MCF 10A (cell line): Measurements from ENCODE around the gene ELANE. TPM values are rescaled to one million over a fixed set of nuclear protein-coding genes. Genes with fewer than 3 reads are reported as not detected.

Experiments
- BruUV-seq: library from RNA; stranded (reverse); fragments of 400-500 nt; replicated peaks from 2 replicates; lab custom pipeline; 2021; lab: Mats Ljungman, UMichigan
- CTCF ChIA-PET: fragments of 300-600 bp; sonication (Branson Sonifier 250); formaldehyde crosslinking; extraction: SDS; loops from one replicate; lab custom pipeline; 2021; ENCODE audit warnings: antibody characterized with exemption, inconsistent platforms; lab: Yijun Ruan, JAX
- POLR2A ChIA-PET: fragments of 300-600, 350-650 bp; sonication (Branson Sonifier 250); formaldehyde crosslinking; extraction: SDS; loops from one replicate; lab custom pipeline; 2020; ENCODE audit warnings: antibody characterized with exemption, inconsistent platforms; lab: Yijun Ruan, JAX
- DNase-seq: peaks from one replicate; pipeline ENCODE4 v3.0.0-alpha.2; 2018; ENCODE audit not compliant: unreplicated experiment
- H3K27ac Mint-ChIP-seq: one replicate; pipeline ENCODE4 v1.8.0; 2022; ENCODE audit warnings: mild to moderate bottlenecking, low read depth, mixed read lengths; ENCODE audit not compliant: unreplicated experiment
- H3K27me3 Mint-ChIP-seq: one replicate; pipeline ENCODE4 v1.8.0; 2022; ENCODE audit warnings: mixed read lengths; ENCODE audit not compliant: insufficient read depth, unreplicated experiment
- H3K36me3 Mint-ChIP-seq: one replicate; pipeline ENCODE4 v1.8.0; 2022; ENCODE audit warnings: mild to moderate bottlenecking, moderate library complexity, mixed read lengths; ENCODE audit not compliant: insufficient read depth, unreplicated experiment
- H3K4me1 Mint-ChIP-seq: one replicate; pipeline ENCODE4 v1.8.0; 2022; ENCODE audit warnings: mixed read lengths; ENCODE audit not compliant: insufficient read depth, unreplicated experiment
- H3K4me3 Mint-ChIP-seq: one replicate; pipeline ENCODE4 v1.8.0; 2022; ENCODE audit warnings: mild to moderate bottlenecking, moderate library complexity, mixed read lengths; ENCODE audit not compliant: unreplicated experiment
- H3K9me3 Mint-ChIP-seq: one replicate; pipeline ENCODE4 v1.8.0; 2022; ENCODE audit warnings: mixed read lengths; ENCODE audit not compliant: unreplicated experiment
- CTCF ChIP-seq: fragments of 200-600 bp; IDR thresholded peaks from one replicate; pipeline ENCODE4 v1.8.0; 2022; ENCODE audit warnings: antibody characterized with exemption, mild to moderate bottlenecking; ENCODE audit not compliant: unreplicated experiment
- intact Hi-C: fragments of 100-400 bp; cut with micrococcal nuclease; formaldehyde crosslinking; loops from 2 replicates; pipeline ENCODE4 v1.14.1; 2022
- total RNA-seq: library from RNA; stranded (reverse); gene quantifications from 2 replicates; pipeline ENCODE4 v1.2.3, GENCODE V29; 2022

The ELANE gene
- total RNA-seq, 1 experiment from 2014 or later: not detected

GRCh38 chr19:855566-856120, 3.5 kb downstream of the ELANE start:
- intact Hi-C loops: loop anchor here (10.0 kb wide), 1 partner anchor 129 kb away; the partner anchor contains the start of gene WDR18
- no peak for DNase-seq
- Mint-ChIP-seq H3K4me1 (peaks cover 3% of the 10 kb centered on the region), H3K27me3 (no peaks in the 10 kb centered on the region), H3K36me3 (no peaks in the 10 kb centered on the region), H3K9me3 (no peaks in the 10 kb centered on the region), H3K27ac (no peak overlapping the region), H3K4me3 (no peak overlapping the region)
- no peak for TF ChIP-seq CTCF
- no TSS peak for BruUV-seq
- ChIA-PET POLR2A (no interaction called here), CTCF (interaction anchor here (0.6 to 1.3 kb wide), 7 partner anchors 35 to 338 kb away, joined by 3 to 5 read pairs (median 3); no protein-coding TSS in a partner anchor)

GRCh38 chr19:858284-858683, 6.2 kb downstream of the ELANE start:
- Mint-ChIP-seq H3K9me3 (no peaks in the 10 kb centered on the region), H3K36me3 (no peaks in the 10 kb centered on the region), H3K27me3 (no peaks in the 10 kb centered on the region), H3K4me1 (peaks cover 5% of the 10 kb centered on the region), H3K4me3 (no peak overlapping the region), H3K27ac (no peak overlapping the region)
- TF ChIP-seq CTCF: no peak
- CTCF ChIA-PET: interaction anchor here (0.6 to 1.2 kb wide), 5 partner anchors 9 to 400 kb away, joined by 3 to 5 read pairs (median 4); no protein-coding TSS in a partner anchor
- intact Hi-C loops: loop anchor here (10.0 kb wide), 1 partner anchor 127 kb away; the partner anchor contains the start of gene WDR18
- POLR2A ChIA-PET: no interaction called here
- DNase-seq: no peak
- no TSS peak for BruUV-seq

- H3K36me3 Mint-ChIP-seq: no peaks in the 10 kb centered on the region
- H3K4me3 Mint-ChIP-seq: no peak within 1 kb of the TSS
- intact Hi-C loops: loop anchor here (10.0 kb wide), 1 partner anchor 126 kb away; the partner anchor contains the start of gene WDR18
- DNase-seq: no peak
- H3K27ac Mint-ChIP-seq: no peak within 1 kb of the TSS
- BruUV-seq: no TSS peak
- CTCF ChIA-PET: interaction anchor here (0.6 to 1.2 kb wide), 2 partner anchors 123 to 400 kb away, joined by 4 read pairs; no protein-coding TSS in a partner anchor
- peaks cover 5% of the 10 kb centered on the region for H3K4me1 Mint-ChIP-seq
- H3K27me3 Mint-ChIP-seq: no peaks in the 10 kb centered on the region
- no peak for TF ChIP-seq CTCF
- H3K9me3 Mint-ChIP-seq: no peaks in the 10 kb centered on the region
- POLR2A ChIA-PET: interaction anchor here (0.6 to 1.4 kb wide), 2 partner anchors 23 to 183 kb away, joined by 3 read pairs; partner anchors contain the start of gene FSTL3
Observed at GRCh38 chr19:858868-859843, 7.1 kb downstream of the ELANE start, which contains the start of gene CFD. Gene CFD, plus strand, starts transcription at chr19:859664. Its CDS starts 26 bp downstream, at chr19:859690.
